ENCODE results near the gene KIZ.

GRCh38 chr20:21151791-21152190, 25.9 kb downstream of the KIZ start:
- TF ChIP-seq, protein P1, sequence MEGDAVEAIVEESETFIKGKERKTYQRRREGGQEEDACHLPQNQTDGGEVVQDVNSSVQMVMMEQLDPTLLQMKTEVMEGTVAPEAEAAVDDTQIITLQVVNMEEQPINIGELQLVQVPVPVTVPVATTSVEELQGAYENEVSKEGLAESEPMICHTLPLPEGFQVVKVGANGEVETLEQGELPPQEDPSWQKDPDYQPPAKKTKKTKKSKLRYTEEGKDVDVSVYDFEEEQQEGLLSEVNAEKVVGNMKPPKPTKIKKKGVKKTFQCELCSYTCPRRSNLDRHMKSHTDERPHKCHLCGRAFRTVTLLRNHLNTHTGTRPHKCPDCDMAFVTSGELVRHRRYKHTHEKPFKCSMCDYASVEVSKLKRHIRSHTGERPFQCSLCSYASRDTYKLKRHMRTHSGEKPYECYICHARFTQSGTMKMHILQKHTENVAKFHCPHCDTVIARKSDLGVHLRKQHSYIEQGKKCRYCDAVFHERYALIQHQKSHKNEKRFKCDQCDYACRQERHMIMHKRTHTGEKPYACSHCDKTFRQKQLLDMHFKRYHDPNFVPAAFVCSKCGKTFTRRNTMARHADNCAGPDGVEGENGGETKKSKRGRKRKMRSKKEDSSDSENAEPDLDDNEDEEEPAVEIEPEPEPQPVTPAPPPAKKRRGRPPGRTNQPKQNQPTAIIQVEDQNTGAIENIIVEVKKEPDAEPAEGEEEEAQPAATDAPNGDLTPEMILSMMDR (IDR thresholded peaks at IDR 0.05): no peak
- no peak for TF ChIP-seq POLR2A (IDR thresholded peaks at IDR 0.05)
